Caco-2 (cell line): ENCODE results near the gene STRBP. TPM values are rescaled to one million over a fixed set of nuclear protein-coding genes. Genes with fewer than 3 reads are reported as not detected.

ENCODE experiments used
- BruUV-seq: library from RNA; stranded (reverse); fragments of 400-500 nt; replicated peaks from 2 replicates; lab custom pipeline; 2021; lab: Mats Ljungman, UMichigan
- CTCF ChIA-PET: fragments of 300-600 bp; sonication (Branson Sonifier 250); formaldehyde crosslinking; loops from one replicate; lab custom pipeline; 2022; ENCODE audit warnings: antibody characterized with exemption; lab: Charles Lee
- POLR2A ChIA-PET: fragments of 300-600 bp; sonication (Branson Sonifier 250); formaldehyde crosslinking; loops from one replicate; lab custom pipeline; 2022; ENCODE audit warnings: antibody characterized with exemption; lab: Charles Lee
- DNase-seq, 2 experiments: peaks; one replicate each; pipeline versions ENCODE4 v3.0.0 to v3.0.0-alpha.2; 2020 to 2022
- H3K27me3 ChIP-seq: replicated peaks from 2 replicates; pipeline ENCODE4 v1.6.0; 2011; ENCODE audit warnings: low read length; ENCODE audit not compliant: control insufficient read depth, insufficient read depth
- H3K36me3 ChIP-seq: 2 replicates; pipeline ENCODE4 v1.5.1; 2011; ENCODE audit warnings: low read length; ENCODE audit not compliant: control insufficient read depth, insufficient read depth
- H3K4me1 ChIP-seq: fragments of 250-450 bp; sonication (Bioruptor Pico); 2 replicates; pipeline ENCODE4 v1.5.1; 2020; ENCODE audit warnings: mild to moderate bottlenecking
- H3K4me3 ChIP-seq: 2 replicates; pipeline ENCODE4 v1.5.1; 2011; ENCODE audit warnings: low read depth, mild to moderate bottlenecking, control low read depth, low read length
- H3K9me3 ChIP-seq: fragments of 250-450 bp; sonication (Bioruptor Pico); 2 replicates; pipeline ENCODE4 v1.5.1; 2020; ENCODE audit warnings: mild to moderate bottlenecking, moderate library complexity
- H3K27ac Mint-ChIP-seq: one replicate; pipeline ENCODE4 v1.8.0; 2022; ENCODE audit warnings: mixed read lengths; ENCODE audit not compliant: unreplicated experiment
- H3K27me3 Mint-ChIP-seq: one replicate; pipeline ENCODE4 v1.8.0; 2022; ENCODE audit warnings: mixed read lengths; ENCODE audit not compliant: insufficient read depth, unreplicated experiment
- H3K36me3 Mint-ChIP-seq: one replicate; pipeline ENCODE4 v1.8.0; 2022; ENCODE audit warnings: mild to moderate bottlenecking, mixed read lengths; ENCODE audit not compliant: insufficient read depth, unreplicated experiment
- H3K4me1 Mint-ChIP-seq: one replicate; pipeline ENCODE4 v1.8.0; 2022; ENCODE audit warnings: low read depth, mixed read lengths; ENCODE audit not compliant: unreplicated experiment
- H3K4me3 Mint-ChIP-seq: one replicate; pipeline ENCODE4 v1.8.0; 2022; ENCODE audit warnings: mild to moderate bottlenecking, moderate library complexity, mixed read lengths; ENCODE audit not compliant: unreplicated experiment
- H3K9me3 Mint-ChIP-seq: one replicate; pipeline ENCODE4 v1.8.0; 2022; ENCODE audit warnings: mixed read lengths; ENCODE audit not compliant: unreplicated experiment
- CTCF ChIP-seq, 2 experiments: fragments of 200-600 bp in 1 of 2; IDR thresholded peaks; 1 replicate in 1 of 2; 2 replicates in 1 of 2; pipeline versions ENCODE4 v1.5.1 to v1.8.0; 2011 to 2022; ENCODE audit warnings: antibody characterized with exemption in 1 of 2, control low read depth in 1 of 2, inconsistent platforms in 1 of 2, low read depth in 1 of 2, low read length in 1 of 2, mild to moderate bottlenecking in 1 of 2, moderate library complexity in 1 of 2; ENCODE audit not compliant: insufficient read depth in 1 of 2, severe bottlenecking in 1 of 2, unreplicated experiment in 1 of 2
- intact Hi-C: fragments of 100-400 bp; cut with micrococcal nuclease; formaldehyde crosslinking; loops from one replicate; pipeline ENCODE4 v1.10.0; 2022; ENCODE audit not compliant: unreplicated experiment
- total RNA-seq: library from RNA; stranded (reverse); gene quantifications from 2 replicates; pipeline ENCODE4 v1.2.3, GENCODE V29; 2022

The STRBP gene
- total RNA-seq, 1 experiment from 2014 or later = 43.5 TPM

GRCh38 chr9:123087359-123087888 lies 181.0 kb downstream of the STRBP start:
- Histone ChIP-seq H3K27me3 (no peaks in the 10 kb centered on the region), H3K9me3 (no peaks in the 10 kb centered on the region), H3K36me3 (peaks cover 4% of the 10 kb centered on the region), H3K4me1 (peaks cover 4% of the 10 kb centered on the region; the same call in 1 of the 2 replicates), H3K4me3 (no peak overlapping the region)
- no peaks in the 10 kb centered on the region for H3K4me1 Mint-ChIP-seq
- intact Hi-C loops = no loop called here
- H3K27ac Mint-ChIP-seq = no peak overlapping the region
- H3K36me3 Mint-ChIP-seq = peaks cover 69% of the 10 kb centered on the region
- no peaks in the 10 kb centered on the region for H3K9me3 Mint-ChIP-seq
- no peak for DNase-seq
- TF ChIP-seq CTCF (IDR thresholded peaks at IDR 0.05; ENCODE audit: insufficient read depth in 1 of 2, low read depth in 1 of 2, low read length in 1 of 2, severe bottlenecking in 1 of 2, unreplicated experiment in 1 of 2) = no peak
- ChIA-PET POLR2A (no interaction called here), CTCF (interaction anchor here (2.5 kb wide), 1 partner anchor 262 kb away, joined by 6 read pairs; no protein-coding TSS in a partner anchor)
- BruUV-seq = no TSS peak
- no peaks in the 10 kb centered on the region for H3K27me3 Mint-ChIP-seq
- no peak overlapping the region for H3K4me3 Mint-ChIP-seq

GRCh38 chr9:123085916-123086315 lies 182.5 kb downstream of the STRBP start:
- no TSS peak for BruUV-seq
- Histone ChIP-seq H3K4me1 (peaks cover 4% of the 10 kb centered on the region; the same call in 1 of the 2 replicates), H3K36me3 (peaks cover 2% of the 10 kb centered on the region), H3K9me3 (no peaks in the 10 kb centered on the region), H3K27me3 (no peaks in the 10 kb centered on the region), H3K4me3 (no peak overlapping the region)
- intact Hi-C loops = no loop called here
- no peak for TF ChIP-seq CTCF (IDR thresholded peaks at IDR 0.05; ENCODE audit: insufficient read depth in 1 of 2, low read depth in 1 of 2, low read length in 1 of 2, severe bottlenecking in 1 of 2, unreplicated experiment in 1 of 2)
- DNase-seq = no peak
- no peak overlapping the region for H3K4me3 Mint-ChIP-seq
- H3K27ac Mint-ChIP-seq = peak overlapping the region; percentile 26
- no peaks in the 10 kb centered on the region for H3K9me3 Mint-ChIP-seq
- POLR2A ChIA-PET = no interaction called here
- CTCF ChIA-PET = no interaction called here
- no peaks in the 10 kb centered on the region for H3K4me1 Mint-ChIP-seq
- H3K27me3 Mint-ChIP-seq = no peaks in the 10 kb centered on the region
- H3K36me3 Mint-ChIP-seq = peaks cover 63% of the 10 kb centered on the region

GRCh38 chr9:123084256-123084655 lies 184.1 kb downstream of the STRBP start:
- CTCF ChIA-PET = no interaction called here
- no peaks in the 10 kb centered on the region for H3K4me1 Mint-ChIP-seq
- Histone ChIP-seq H3K27me3 (no peaks in the 10 kb centered on the region), H3K4me3 (no peak overlapping the region), H3K9me3 (no peaks in the 10 kb centered on the region), H3K4me1 (peaks cover 4% of the 10 kb centered on the region; the same call in 1 of the 2 replicates), H3K36me3 (peaks cover 2% of the 10 kb centered on the region)
- H3K4me3 Mint-ChIP-seq = no peak overlapping the region
- intact Hi-C loops = loop anchor here (5.0 kb wide), 1 partner anchor 143 kb away; no protein-coding TSS in a partner anchor
- H3K9me3 Mint-ChIP-seq = no peaks in the 10 kb centered on the region
- TF ChIP-seq CTCF (IDR thresholded peaks at IDR 0.05; ENCODE audit: insufficient read depth in 1 of 2, low read depth in 1 of 2, low read length in 1 of 2, severe bottlenecking in 1 of 2, unreplicated experiment in 1 of 2) = no peak
- no peak overlapping the region for H3K27ac Mint-ChIP-seq
- BruUV-seq = no TSS peak
- H3K36me3 Mint-ChIP-seq = peaks cover 70% of the 10 kb centered on the region
- DNase-seq = no peak
- no peaks in the 10 kb centered on the region for H3K27me3 Mint-ChIP-seq
- POLR2A ChIA-PET = no interaction called here
